Stimulated activated CD4-positive, alpha-beta T cell treated with anti-CD3 and anti-CD28 coated beads, TNF-alpha, amount 100 ng/mL, for 24 hours (primary cell): ENCODE measurements around the gene IDE.
A peak's percentile ranks its signal among the peaks of the same experiment; 100 is the strongest.

Experiments
- DNase-seq, 3 experiments: peaks; one replicate each; pipeline ENCODE4 v3.0.0-alpha.2; 2020; ENCODE audit warnings: low read depth in 3 of 3

The IDE gene

DNA sequence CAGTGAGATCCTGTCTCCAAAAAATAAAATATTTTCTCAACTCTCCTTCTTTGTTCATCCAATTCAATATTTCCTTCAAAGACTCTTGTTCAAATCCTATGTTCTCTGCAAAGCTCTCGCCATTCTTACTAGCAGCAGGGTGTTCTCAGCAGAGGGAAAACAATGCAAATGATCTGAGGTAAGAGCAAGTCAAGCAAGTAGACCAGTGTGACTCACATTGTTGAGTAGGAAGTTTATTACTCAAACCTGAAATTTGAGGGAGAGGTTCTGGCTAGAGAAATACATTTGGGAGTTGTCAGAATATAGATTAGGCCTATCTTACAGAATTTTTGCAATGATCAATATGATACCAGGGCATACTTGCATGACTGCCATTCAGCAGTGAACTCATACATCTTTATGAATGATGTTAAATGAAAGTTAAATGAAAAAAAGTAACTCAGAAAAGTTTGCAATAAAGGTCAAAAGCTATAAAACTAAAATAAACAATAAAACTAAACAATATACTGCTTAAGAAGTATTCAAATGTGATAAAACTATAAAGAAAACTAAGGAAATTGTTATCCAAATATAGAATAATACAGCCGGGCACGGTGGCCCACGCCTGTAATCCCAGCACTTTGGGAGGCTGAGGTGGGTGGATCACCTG is 5.8 kb downstream of the IDE start:
- no peak for DNase-seq

DNA sequence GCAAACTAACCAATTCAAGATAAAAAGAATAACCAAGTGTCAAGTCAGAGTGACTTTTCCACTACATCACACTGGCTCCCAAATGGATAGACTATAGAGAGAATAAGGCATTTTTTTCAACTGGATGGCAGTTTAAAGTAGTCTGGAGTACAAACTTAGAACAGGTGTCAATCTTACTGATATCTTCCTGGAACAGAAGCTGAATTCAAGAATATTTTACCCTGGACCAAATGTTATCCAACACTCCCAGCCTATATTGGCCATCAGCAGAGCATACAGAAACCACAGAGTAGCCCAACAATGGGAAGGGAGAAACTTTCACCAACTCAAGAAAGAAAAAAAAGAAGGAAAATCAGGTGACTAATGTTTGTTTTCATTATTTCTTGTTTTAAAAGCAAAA is 11.5 kb downstream of the IDE start:
- DNase-seq = no peak

DNA sequence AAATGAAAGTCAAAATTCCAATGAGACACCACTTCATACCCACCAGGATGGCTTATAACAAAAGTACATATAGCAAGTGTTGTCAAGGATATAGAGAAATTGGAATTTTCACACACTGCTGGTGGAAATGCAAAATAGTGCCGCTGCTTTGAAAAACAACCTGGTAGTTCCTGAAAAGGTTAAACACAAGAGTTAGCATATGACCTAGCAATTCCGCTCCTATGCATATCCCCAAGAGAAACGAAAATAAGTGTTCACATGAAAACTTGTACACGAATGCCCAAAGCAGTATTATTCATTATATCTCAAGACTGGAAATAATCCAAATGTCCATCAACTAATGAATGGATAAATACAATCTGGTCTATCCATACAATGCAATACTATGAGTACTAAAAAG is 14.8 kb downstream of the IDE start:
- DNase-seq = no peak

DNA sequence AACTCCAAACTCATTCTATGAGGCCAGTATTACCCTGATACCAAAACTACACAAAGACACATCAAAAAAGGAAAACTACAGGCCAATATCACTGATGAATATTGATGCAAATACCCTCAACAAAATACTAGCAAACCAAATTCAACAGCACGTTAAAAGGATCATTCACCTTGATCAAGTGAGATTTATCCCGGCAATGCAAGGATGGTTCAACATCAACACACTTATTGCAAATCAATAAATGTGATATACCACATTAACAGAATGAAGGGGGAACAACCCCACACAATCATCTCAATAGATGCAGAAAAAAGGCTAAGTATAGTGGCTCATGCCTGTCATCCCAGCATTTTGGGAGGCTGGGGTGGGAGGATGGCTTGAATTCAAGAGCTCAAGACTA is 19.9 kb downstream of the IDE start:
- no peak for DNase-seq

DNA sequence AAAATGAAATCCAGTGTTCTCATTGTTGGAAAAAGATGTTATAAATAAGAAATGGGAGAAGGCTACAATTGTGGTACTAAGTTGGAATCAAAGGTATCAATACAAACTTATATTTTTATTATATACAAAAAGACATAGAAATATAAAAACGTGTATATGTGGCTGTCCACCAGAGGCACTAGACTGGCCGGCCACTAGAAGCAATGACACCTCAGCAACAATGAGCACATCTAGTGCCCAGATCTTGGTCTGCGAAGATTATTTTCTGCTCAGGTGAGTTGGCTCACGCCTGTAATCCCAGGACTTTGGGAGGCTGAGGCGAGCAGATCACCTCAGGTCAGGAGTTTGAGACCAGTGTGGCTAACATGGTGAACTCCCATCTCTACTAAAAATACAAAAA is 21.6 kb downstream of the IDE start:
- DNase-seq = no peak

DNA sequence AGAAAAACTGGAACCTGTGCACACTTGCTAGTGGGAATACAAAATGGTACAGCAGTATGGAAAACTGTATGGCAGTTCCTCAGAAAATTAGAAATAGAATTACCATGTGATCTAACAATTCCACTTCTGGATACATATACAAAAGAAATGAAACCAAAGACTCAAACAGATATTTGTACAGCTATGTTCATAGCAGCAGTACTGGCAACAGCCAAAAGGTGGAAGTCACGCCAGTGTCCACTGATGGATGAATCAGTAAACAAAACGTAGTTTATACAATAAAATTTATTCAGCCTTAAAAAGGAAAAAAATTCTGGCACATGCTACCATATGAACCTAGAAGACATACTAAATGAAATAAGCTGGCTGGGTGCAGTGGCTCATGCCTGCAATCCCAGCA is 23.0 kb downstream of the IDE start:
- DNase-seq = no peak

DNA sequence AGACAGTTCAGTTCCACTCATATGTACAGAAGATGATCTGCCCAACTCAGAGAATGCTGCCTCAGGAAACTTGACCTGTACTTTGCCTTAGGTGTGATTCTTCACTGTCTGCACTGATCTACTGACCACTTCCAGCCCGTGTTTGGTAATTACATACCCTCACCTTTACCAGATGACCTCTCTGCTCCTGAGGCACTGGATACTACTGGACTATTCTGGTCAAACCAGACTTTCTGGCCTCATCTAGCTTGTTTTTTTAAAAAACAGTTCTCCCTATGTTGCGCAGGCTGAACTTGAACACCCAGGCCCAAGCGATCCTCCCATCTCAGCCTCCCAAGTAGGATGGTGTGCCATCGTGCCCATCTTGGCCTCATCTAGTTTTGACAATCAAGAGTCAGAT is 26.2 kb downstream of the IDE start:
- no peak for DNase-seq

DNA sequence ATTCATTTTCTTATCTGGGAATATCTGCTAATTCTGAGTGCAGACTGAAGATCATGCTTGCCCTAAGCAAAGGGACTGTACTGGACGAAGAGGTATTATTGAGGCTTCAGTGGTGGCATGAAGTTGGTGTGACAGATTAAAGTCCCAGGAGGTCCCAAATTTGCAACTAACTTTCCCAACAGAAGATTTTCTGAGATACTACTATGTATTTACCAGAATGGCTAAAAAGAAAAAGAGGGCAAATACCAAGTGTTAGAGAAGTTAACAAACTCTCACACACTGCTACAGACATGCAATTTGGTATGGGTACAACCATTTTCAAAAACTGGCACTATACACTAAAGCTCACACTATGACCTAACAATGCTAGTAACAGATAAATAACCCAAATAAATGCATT is 28.3 kb downstream of the IDE start:
- DNase-seq = no peak

DNA sequence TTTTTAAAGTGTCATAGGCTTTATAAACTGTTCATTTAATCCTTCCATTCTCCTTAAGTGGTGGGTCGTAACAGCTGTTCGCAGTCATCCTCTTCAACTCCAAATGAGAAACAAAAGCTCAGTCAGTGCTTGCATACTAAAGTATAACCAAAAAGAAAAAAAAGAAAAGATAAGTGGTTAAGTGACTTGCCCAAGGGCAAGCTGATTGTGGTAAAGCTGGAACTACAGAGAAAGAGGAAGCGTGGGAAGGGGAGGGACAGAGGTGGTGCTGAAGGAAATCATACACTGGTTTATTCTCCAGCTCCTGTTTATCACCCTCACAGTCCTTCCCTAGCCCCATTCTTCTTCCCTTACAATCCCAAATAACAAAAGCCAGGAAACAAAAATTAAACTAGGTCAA is 29.6 kb downstream of the IDE start:
- DNase-seq = no peak

DNA sequence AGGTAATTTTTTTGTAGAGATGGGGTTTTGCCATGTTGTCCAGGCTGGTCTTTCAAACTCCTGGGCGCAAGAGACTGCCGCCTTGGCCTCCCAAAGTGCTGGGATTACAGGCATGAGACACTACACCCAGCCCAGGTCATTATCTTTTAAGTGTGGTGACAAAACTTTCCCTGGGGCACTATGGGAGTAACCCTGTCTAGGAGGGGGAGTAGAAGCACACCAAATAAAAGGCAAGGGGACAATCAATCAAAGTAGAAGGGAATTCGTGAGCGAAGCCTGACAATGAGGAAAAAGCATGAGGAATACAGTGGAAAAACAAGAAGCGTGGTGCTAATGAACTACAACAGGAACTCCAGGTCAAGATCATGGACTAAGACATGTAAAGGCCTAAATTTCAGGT is 31.4 kb downstream of the IDE start:
- no peak for DNase-seq

DNA sequence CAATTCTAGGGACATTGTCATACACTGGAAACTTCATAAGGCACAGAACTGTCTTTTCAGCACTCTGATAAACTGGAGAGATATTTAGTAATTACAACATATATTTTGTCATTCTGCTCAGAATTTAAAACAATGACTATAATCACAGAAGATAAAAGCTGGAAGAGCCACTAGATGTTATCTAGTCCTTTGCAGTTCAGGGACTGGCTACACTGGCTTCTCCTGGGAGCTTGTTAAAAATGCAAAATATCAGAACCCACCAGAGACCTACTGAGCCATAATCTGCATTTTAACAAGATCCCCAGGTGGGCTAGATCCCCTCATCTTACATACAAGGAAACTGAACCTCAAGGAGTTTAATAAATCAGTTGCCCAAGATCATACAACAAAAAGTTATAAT is 32.3 kb downstream of the IDE start:
- DNase-seq = no peak

DNA sequence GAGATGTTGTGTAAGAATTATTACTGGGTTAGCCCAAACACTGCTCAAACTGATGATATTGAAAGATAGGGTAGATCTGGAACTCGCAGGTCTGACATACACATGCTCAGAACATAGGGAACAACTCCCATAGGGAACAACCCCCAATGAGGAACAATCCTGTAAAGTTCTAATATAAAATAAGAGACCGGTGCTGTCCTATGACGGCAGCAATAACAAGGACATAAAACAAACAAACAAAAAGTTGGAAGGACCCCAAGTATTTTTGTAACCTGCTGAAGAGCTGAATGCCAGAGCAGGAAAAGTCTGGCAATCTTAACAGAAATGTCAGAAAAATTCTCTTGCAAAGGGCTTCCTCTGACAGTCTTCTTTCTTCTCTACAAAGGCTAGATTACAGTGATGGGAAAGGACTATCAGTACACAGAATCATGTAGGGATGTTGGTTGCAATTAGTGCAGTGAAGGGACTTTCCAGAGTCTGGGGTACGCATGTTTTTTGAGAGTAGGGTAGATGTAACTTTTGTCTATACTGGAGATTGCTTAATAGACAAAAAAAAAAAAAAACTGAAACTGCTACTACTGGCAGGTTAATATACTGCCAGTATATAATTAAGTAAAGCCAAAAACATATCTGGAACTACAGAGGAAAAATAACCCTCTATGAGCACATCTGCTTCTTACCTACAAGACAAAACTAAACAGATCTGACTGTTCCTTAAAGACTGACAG is 35.5 kb downstream of the IDE start:
- DNase-seq = no peak

DNA sequence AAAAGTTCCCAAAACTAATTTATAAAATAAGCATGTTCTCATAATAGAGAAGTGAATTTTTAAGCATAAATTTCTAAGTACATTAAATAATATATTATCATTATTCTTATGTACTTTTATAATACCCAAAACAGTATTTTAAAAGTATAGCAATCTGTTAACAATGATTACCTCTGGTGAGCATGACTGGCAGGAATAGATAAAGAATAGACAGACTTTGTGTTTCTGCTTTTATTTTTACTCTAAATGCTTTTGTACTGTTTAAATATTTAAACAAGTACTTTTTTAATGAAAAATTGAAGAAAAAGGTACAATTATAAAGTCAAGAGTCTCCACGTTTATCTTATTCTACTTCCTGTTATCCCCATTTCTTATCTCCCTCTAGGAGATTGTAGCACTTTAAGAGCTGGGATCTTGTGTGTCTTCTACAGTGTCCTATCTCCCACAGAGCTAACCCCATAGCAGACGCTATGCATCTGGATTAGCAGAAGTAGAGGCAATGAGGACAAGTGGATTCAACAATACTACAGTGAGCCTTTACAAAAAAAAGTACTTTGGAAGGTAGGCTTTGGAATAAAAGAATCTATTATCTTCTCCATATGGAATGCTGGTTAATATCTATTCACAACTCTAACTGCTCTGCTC is 42.9 kb downstream of the IDE start:
- DNase-seq = no peak

DNA sequence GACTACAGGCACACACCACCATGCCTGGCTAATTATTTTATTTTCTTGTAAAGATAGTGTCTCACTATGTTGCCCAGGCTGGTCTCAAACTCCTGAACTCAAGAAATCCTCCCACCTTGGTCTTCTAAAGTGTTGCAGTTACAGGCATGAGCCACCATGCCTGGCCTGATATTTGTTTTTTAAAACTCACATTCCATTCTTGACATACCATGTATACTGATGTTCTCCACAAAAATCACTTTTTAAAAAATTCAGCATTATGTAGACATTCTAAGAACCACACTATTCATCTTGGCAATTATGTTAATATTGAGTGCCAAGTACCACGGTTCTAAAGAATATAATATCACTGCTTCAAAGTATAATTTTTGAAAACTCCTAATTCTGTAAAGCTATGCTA is 43.5 kb downstream of the IDE start:
- DNase-seq = no peak

DNA sequence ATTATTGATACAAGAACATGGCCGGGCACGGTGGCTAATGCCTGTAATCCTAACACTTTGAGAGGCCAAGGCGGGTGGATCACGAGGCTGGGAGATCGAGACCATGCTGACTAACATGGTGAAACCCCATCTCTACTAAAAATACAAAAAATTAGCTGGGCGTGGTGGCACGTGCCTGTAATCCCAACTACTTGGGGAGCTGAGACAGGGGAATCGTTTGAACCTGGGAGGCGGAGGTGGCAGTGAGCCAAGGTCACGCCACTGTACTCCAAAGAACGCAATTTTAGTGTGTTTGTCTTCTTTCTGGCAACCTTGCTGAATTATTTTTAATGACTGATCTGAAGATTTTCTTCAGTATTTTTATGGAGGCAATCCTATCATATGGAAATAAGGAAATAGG is 46.2 kb downstream of the IDE start:
- DNase-seq = no peak

DNA sequence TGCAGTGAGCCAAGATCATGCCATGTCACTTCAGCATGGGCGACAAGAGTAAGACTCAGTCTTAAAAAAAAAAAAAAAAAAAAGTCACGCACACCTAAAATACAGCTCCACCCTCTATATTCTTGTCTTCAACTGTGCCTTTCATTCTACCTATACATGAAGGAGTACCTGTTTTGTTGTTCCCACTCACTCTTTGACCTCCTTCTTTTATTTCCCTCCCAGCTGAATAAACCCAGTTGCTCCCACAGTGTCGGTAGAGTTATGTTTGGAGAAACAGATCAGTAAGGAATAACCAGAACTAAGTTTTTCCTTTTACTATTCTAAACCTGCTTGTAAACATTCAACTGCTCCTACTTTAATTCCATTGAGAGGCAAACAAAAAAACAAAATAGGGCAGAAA is 50.3 kb downstream of the IDE start:
- DNase-seq = no peak

DNA sequence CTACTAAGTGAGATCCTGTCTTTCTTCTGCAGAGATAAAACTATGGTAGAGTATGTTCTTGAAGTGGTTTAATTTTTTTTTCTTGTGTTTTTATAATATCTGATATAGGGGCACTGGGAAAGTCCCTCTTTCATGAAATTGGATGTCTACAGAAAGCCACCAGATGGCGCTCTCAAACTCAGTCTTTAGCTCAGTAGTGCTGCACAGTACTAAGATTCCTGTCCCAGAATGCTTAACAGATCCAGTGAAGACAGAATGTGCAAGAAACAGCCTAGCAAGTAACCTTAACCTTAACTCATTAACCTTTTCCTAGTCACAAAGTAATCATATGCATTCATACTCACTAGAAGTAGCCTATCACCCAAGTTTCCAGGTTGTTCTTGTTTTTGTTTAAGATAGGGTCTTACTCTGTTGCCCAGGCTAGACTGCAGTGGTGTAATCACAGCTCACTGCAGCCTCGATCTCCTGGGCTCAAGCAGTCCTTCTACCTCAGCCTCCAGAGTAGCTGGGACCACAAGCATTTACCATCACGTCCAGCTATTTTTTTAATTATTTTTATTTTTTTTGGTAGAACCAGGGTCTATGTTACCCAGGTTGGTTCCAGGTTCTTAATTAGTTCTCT is 56.7 kb downstream of the IDE start:
- DNase-seq = peak; percentile 36 to 58 (median 43)

DNA sequence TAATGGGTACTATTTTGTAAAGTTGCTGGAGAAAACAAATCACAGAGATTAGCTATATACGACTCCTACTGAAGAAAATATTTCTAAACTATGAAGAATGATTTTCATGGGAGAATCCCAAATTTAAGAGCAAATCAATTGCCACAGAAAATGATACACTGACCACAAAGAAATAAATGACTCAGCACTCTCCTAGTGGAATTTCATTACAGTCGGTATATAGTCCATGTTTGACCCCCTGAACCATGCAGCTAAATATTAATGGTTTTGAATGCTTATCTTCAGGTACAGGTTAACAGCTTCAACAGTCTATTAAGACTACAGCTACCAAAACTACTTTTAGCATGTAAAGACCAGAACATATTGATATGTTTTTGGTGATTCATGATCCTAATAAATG is 65.0 kb downstream of the IDE start:
- DNase-seq = no peak

DNA sequence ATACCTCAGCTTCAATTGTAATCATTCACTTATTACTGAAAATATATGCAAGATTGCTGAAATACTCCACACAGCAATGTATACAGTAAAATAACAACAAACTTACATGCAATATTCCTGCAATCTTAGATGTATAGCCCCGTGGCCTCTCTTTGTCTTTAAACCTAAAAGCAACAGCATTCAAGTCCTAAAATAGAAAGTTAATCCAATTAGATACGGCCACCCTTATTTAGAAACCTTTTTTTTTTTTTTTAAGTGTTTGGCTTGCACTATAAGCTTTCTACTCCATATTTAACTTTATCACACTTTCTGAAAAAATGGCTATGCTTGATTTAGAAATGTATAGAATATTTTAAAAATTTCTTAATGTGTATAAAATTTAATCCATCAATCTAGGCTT is 67.6 kb downstream of the IDE start:
- no peak for DNase-seq

DNA sequence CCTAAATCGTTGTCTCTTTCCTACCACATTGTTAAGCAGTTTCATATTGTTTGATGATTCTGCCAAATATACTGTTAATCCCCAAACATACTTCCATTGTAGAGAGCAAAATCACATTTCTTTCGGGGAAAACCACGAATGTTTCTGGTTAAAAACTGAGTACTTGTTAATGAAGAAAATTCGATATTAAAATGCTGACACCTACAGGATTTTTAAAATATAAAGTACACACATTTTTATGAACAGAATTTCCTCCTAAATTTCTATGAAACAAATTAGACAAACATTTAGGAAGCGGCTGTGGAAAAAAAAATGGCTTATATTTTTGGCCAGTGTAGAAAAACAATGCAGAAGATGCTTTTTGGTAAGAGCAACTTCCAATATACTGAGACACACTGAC is 68.8 kb downstream of the IDE start:
- no peak for DNase-seq

DNA sequence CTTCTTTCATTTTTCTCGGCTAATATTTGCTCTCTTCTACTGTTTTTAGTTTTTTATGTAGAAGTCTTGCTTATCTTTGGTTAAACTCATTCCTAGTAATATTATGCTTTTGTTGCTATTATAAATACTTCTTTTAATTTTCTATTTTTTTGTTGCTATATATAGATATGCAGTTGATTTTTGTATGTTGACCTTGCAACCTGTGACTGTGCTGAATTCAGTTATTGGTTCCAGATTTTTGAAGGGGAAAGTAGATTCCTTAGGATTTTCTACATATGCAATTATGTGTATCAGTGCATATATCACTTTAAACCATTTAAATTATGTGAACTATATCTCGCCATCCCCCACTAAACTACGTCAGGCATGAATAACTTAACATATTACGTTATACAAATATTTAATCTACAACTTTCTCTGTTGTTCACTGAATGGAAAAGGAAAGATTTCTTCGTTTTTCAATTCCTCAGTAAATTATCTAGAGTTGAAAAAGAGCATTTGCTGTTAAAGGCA is 71.5 kb downstream of the IDE start:
- no peak for DNase-seq

DNA sequence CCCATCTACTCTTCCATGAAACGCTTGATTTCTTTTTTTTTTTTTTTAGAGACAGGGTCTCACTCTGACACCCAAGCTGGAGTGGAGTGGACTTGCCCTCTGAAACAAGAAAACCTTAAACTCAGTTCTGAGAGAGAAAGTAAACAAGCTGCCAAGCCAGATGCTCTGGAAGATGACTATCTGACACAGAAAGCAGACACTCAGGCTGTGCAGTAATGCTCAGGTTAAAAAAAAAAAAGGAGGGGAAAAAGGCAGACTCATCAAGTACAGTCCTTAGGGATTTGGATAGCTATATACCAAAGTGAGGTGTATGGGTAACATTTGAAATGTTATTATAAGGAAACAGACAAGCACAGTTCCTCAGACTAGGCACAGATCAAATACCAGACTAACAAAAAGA is 80.5 kb downstream of the IDE start:
- no peak for DNase-seq

DNA sequence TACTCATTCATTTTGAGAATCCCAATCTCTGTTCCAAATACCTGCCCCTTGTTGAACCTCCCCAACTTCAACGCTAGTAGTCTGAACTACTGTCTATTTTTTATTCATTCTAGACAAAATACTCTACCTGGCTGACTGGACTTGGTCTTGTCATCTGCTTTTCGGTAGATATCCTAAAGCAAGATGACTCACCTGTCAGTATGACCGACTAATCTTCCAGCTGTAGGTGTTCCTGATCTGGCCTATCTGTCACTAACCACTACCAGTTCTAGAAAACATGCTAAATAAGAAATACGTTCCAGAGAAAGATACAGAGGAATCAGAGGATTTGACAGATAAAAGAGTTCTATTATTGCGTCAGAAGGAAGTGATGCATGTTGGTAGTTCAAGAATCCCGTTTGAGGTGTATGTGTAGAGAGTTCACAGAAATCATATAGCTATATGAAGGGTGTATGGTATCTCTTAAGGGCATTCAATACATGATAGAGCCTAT is 81.1 kb downstream of the IDE start:
- DNase-seq = no peak
